Measurements from ENCODE around the gene SRRM3. TPM values are rescaled to one million over a fixed set of nuclear protein-coding genes. Genes with fewer than 3 reads are reported as not detected.

The SRRM3 gene
- total and polyA plus RNA-seq, 9 of the 15 experiments (the other 6 are each of a cell fraction or from before 2014, with no cell fraction given): 0.04 to 0.91 (median 0.46) TPM; not detected in 2

- H4K20me1 ChIP-seq (replicated peaks; ENCODE audit: control insufficient read depth, insufficient read depth, low read length): peaks cover 11% of the 10 kb centered on the region; the same call in 1 of the 2 replicates
- peaks cover 24 to 58% of the 10 kb centered on the region in 2 experiments for H3K27me3 ChIP-seq (ENCODE audit: control insufficient read depth in 2 of 2, insufficient read depth in 2 of 2, low read length in 2 of 2)
- POLR2A ChIA-PET: no interaction called here
- DNase-seq (ENCODE audit: extremely low read depth in 1 of 4, low spot score in 3 of 4) (peak in 1 of 4 experiments; percentile 9), ATAC-seq (no peak), FAIRE-seq (no peak)
- H3K27ac ChIP-seq (ENCODE audit: extremely low read depth, low read depth, low read length): no peak overlapping the region
- no peak overlapping the region for H3K4me3 ChIP-seq
- no TSS peak for BruUV-seq (replicated peaks)
- no peak overlapping the region for H3K9ac ChIP-seq (ENCODE audit: insufficient read depth in 1 of 2, low read depth in 2 of 2, low read length in 2 of 2)
- TF ChIP-seq ZNF3 (CRISPR knock-in tag; IDR thresholded peaks at IDR 0.05) (no peak), POLR2G (IDR thresholded peaks at IDR 0.05; ENCODE audit: low read depth, low read length) (no peak), ZNF121 (CRISPR knock-in tag; conservative IDR thresholded peaks at IDR 0.05) (no peak), C11orf30 (IDR thresholded peaks at IDR 0.05; ENCODE audit: low read depth) (no peak), MXI1 (IDR thresholded peaks at IDR 0.05; ENCODE audit: low read depth, low read length) (no peak), MTA3 (IDR thresholded peaks at IDR 0.05; ENCODE audit: borderline replicate concordance) (no peak), MITF (IDR thresholded peaks at IDR 0.05) (no peak), WHSC1 (IDR thresholded peaks at IDR 0.05; ENCODE audit: low read length) (no peak), ZBTB43 (CRISPR knock-in tag; IDR thresholded peaks at IDR 0.05) (no peak), CAMTA2 (CRISPR knock-in tag; conservative IDR thresholded peaks at IDR 0.05) (no peak), PTBP1 (IDR thresholded peaks at IDR 0.05; ENCODE audit: low read depth, low read length) (no peak), SREBF1 (IDR thresholded peaks at IDR 0.05; ENCODE audit: borderline replicate concordance, low read depth, low read length) (no peak), ZNF717 (CRISPR knock-in tag; IDR thresholded peaks at IDR 0.05) (no peak), RAD21 (CRISPR knock-in tag; conservative IDR thresholded peaks at IDR 0.05 in 1 of 2, IDR thresholded peaks at IDR 0.05 in 1 of 2) (no peak), ATF1 (CRISPR knock-in tag; IDR thresholded peaks at IDR 0.05) (no peak), ATF1 (tag; IDR thresholded peaks at IDR 0.05) (no peak), RBM15 (IDR thresholded peaks at IDR 0.05; ENCODE audit: insufficient read depth, low read length) (no peak)
- TF ChIP-seq, protein P1, sequence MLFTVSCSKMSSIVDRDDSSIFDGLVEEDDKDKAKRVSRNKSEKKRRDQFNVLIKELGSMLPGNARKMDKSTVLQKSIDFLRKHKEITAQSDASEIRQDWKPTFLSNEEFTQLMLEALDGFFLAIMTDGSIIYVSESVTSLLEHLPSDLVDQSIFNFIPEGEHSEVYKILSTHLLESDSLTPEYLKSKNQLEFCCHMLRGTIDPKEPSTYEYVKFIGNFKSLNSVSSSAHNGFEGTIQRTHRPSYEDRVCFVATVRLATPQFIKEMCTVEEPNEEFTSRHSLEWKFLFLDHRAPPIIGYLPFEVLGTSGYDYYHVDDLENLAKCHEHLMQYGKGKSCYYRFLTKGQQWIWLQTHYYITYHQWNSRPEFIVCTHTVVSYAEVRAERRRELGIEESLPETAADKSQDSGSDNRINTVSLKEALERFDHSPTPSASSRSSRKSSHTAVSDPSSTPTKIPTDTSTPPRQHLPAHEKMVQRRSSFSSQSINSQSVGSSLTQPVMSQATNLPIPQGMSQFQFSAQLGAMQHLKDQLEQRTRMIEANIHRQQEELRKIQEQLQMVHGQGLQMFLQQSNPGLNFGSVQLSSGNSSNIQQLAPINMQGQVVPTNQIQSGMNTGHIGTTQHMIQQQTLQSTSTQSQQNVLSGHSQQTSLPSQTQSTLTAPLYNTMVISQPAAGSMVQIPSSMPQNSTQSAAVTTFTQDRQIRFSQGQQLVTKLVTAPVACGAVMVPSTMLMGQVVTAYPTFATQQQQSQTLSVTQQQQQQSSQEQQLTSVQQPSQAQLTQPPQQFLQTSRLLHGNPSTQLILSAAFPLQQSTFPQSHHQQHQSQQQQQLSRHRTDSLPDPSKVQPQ (CRISPR knock-in tag; IDR thresholded peaks at IDR 0.05; ENCODE audit: borderline replicate concordance): no peak
- TF ChIP-seq, protein P2, sequence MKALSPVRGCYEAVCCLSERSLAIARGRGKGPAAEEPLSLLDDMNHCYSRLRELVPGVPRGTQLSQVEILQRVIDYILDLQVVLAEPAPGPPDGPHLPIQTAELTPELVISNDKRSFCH (CRISPR knock-in tag; IDR thresholded peaks at IDR 0.05): no peak
- TF ChIP-seq, protein P2 (tag; IDR thresholded peaks at IDR 0.05): no peak
- no peaks in the 10 kb centered on the region for H3K79me2 ChIP-seq (ENCODE audit: control insufficient read depth, insufficient read depth, low read length)
- CTCF ChIA-PET (ENCODE audit: low intra/inter-chr PET ratio): interaction anchor here (0.6 kb wide), 1 partner anchor 52 kb away, joined by 3 read pairs; no protein-coding TSS in a partner anchor
- peaks cover 14 to 17% of the 10 kb centered on the region in 2 experiments; a peak in 4 of 5 replicates for H3K4me1 ChIP-seq (replicated peaks in 1 of 2; ENCODE audit: control insufficient read depth in 2 of 2, insufficient read depth in 2 of 2, low read length in 2 of 2)
- no peaks in the 10 kb centered on the region for H3K36me3 ChIP-seq (ENCODE audit: control insufficient read depth, insufficient read depth, low read length)
- in situ Hi-C loops (cut with MboI): no loop called here
- H2AFZ ChIP-seq (ENCODE audit: low read depth, low read length): no peak overlapping the region
- no peaks in the 10 kb centered on the region for H3K9me3 ChIP-seq (replicated peaks; ENCODE audit: control insufficient read depth, insufficient read depth, low read depth, low read length)
- WGBS (ENCODE audit: insufficient coverage, low coverage, missing lambda C conversion rate): 5% methylated on average over 8 of the region's 8 CpGs
- H3K4me2 ChIP-seq (ENCODE audit: insufficient read depth, low read length): no peak overlapping the region
- intact Hi-C loops (cut with micrococcal nuclease): no loop called here
- H3K9me1 ChIP-seq (ENCODE audit: control insufficient read depth, insufficient read depth, low read length): no peaks in the 10 kb centered on the region
These were observed 34.5 kb downstream of the SRRM3 start for GRCh38 chr7:76236224-76236623.

All from K562 (cell line).